ENCODE data around the gene HLA-DOA.

DNA sequence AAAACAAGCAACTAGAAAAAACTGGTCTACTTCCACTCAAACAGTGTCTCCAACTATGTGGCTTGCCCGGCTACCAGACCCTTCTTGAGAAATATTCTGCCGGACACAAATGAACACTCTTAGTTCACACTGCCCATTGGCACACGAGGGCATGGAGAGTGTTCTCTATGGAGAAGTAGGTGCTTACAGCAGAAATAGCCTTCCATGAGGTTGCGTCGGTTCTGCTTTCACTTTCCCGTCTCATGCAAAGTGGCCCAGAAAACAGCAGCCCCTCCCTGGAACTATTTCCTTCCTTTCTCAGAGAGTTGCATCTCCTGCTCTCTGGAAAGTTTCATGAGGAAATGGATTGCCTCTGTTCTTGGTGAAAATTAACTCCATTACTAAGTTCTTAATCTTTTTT lies 9.5 kb upstream of the HLA-DOA start:
- TF ChIP-seq, protein P1, sequence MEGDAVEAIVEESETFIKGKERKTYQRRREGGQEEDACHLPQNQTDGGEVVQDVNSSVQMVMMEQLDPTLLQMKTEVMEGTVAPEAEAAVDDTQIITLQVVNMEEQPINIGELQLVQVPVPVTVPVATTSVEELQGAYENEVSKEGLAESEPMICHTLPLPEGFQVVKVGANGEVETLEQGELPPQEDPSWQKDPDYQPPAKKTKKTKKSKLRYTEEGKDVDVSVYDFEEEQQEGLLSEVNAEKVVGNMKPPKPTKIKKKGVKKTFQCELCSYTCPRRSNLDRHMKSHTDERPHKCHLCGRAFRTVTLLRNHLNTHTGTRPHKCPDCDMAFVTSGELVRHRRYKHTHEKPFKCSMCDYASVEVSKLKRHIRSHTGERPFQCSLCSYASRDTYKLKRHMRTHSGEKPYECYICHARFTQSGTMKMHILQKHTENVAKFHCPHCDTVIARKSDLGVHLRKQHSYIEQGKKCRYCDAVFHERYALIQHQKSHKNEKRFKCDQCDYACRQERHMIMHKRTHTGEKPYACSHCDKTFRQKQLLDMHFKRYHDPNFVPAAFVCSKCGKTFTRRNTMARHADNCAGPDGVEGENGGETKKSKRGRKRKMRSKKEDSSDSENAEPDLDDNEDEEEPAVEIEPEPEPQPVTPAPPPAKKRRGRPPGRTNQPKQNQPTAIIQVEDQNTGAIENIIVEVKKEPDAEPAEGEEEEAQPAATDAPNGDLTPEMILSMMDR (conservative IDR thresholded peaks at IDR 0.05; ENCODE audit: low read depth, low read length): no peak
- TF ChIP-seq EZH2 (IDR thresholded peaks at IDR 0.05; ENCODE audit: low read length, unreplicated experiment): no peak

Data from PC-3 (cell line).